GM23338 (cell line): ENCODE data around the gene KLHL1. TPM values are rescaled to one million over a fixed set of nuclear protein-coding genes. Genes with fewer than 3 reads are reported as not detected.

Experiments used
- ATAC-seq: fragments of 200-7000 bp; cut with Tn5 transposase; 3 replicates; pipeline ENCODE4 v1.9.1; 2020
- DNase-seq: peaks from one replicate; pipeline ENCODE4 v3.0.0-alpha.2; 2015; ENCODE audit warnings: low spot score
- H2AFZ ChIP-seq: fragments of 200-600 bp; sonication (generic); 2 replicates; pipeline ENCODE4 v1.8.0; 2016; ENCODE audit warnings: antibody characterized with exemption, mild to moderate bottlenecking, moderate library complexity
- H3F3A ChIP-seq: fragments of 200-600 bp; sonication (generic); replicated peaks from 2 replicates; pipeline ENCODE4 v1.8.0; 2017; ENCODE audit warnings: antibody characterized with exemption, mixed run types, low read depth
- H3K27ac ChIP-seq: fragments of 200-600 bp; sonication (generic); 2 replicates; pipeline ENCODE4 v1.6.1; 2016; ENCODE audit warnings: low read depth
- H3K27me3 ChIP-seq: fragments of 200-600 bp; sonication (generic); 2 replicates; pipeline ENCODE4 v1.8.0; 2016; ENCODE audit warnings: mild to moderate bottlenecking, mixed run types, moderate library complexity; ENCODE audit not compliant: insufficient read depth
- H3K36me3 ChIP-seq: fragments of 200-600 bp; sonication (generic); 2 replicates; pipeline ENCODE4 v1.8.0; 2016; ENCODE audit warnings: mild to moderate bottlenecking; ENCODE audit not compliant: insufficient read depth
- H3K4me1 ChIP-seq: fragments of 200-600 bp; sonication (generic); 2 replicates; pipeline ENCODE4 v1.8.0; 2016; ENCODE audit warnings: mild to moderate bottlenecking, moderate library complexity; ENCODE audit not compliant: insufficient read depth
- H3K4me2 ChIP-seq: fragments of 200-600 bp; sonication (generic); 2 replicates; pipeline ENCODE4 v1.7.1; 2017; ENCODE audit warnings: mixed run types
- H3K4me3 ChIP-seq: fragments of 200-600 bp; sonication (generic); 2 replicates; pipeline ENCODE4 v1.6.1; 2016; ENCODE audit warnings: mixed run types
- H3K79me2 ChIP-seq: fragments of 200-600 bp; sonication (generic); replicated peaks from 2 replicates; pipeline ENCODE4 v1.8.0; 2017; ENCODE audit warnings: mild to moderate bottlenecking; ENCODE audit not compliant: insufficient read depth
- H3K9me2 ChIP-seq: fragments of 200-600 bp; sonication (generic); 2 replicates; pipeline ENCODE4 v1.8.0; 2017; ENCODE audit not compliant: insufficient read depth
- H4K20me1 ChIP-seq: fragments of 200-600 bp; sonication (generic); replicated peaks from 2 replicates; pipeline ENCODE4 v1.8.0; 2017; ENCODE audit warnings: mild to moderate bottlenecking; ENCODE audit not compliant: insufficient read depth
- H3K27ac Mint-ChIP-seq: 2 replicates; pipeline ENCODE4 v1.8.0; 2020; ENCODE audit warnings: inconsistent platforms, mild to moderate bottlenecking, moderate library complexity, mixed read lengths
- H3K27me3 Mint-ChIP-seq: 3 replicates; pipeline ENCODE4 v1.8.0; 2022; ENCODE audit warnings: low read depth, mild to moderate bottlenecking, moderate library complexity, mixed read lengths, inconsistent platforms; ENCODE audit not compliant: insufficient read depth, poor library complexity
- H3K36me3 Mint-ChIP-seq: 3 replicates; pipeline ENCODE4 v1.8.0; 2021; ENCODE audit warnings: low read depth, mild to moderate bottlenecking, inconsistent platforms, moderate library complexity, mixed read lengths
- H3K4me1 Mint-ChIP-seq: 3 replicates; pipeline ENCODE4 v1.8.0; 2020; ENCODE audit warnings: mild to moderate bottlenecking, inconsistent platforms, mixed read lengths
- H3K4me3 Mint-ChIP-seq: 3 replicates; pipeline ENCODE4 v1.8.0; 2021; ENCODE audit warnings: moderate library complexity, mild to moderate bottlenecking, inconsistent platforms, mixed read lengths
- H3K9me3 Mint-ChIP-seq: 3 replicates; pipeline ENCODE4 v1.8.0; 2020; ENCODE audit warnings: moderate library complexity, mild to moderate bottlenecking, inconsistent platforms, mixed read lengths
- JUNB ChIP-seq: IDR thresholded peaks from one replicate; pipeline ENCODE4 v1.6.1; 2016; ENCODE audit warnings: antibody characterized with exemption; ENCODE audit not compliant: unreplicated experiment
- NANOG ChIP-seq: IDR thresholded peaks from 2 replicates; pipeline ENCODE4 v1.6.1; 2016; ENCODE audit warnings: antibody characterized with exemption, borderline replicate concordance
- POLR2AphosphoS5 ChIP-seq: IDR thresholded peaks from 2 replicates; pipeline ENCODE4 v1.6.1; 2016; ENCODE audit warnings: antibody characterized with exemption, low read depth
- STAT1 ChIP-seq: IDR thresholded peaks from one replicate; pipeline ENCODE4 v1.6.1; 2016; ENCODE audit warnings: antibody characterized with exemption; ENCODE audit not compliant: unreplicated experiment
- ZNF114 ChIP-seq: fragments of 250-450 bp; sonication (Bioruptor Pico); IDR thresholded peaks from 2 replicates; pipeline ENCODE4 v1.5.0; 2020; ENCODE audit warnings: mild to moderate bottlenecking, moderate library complexity
- ZNF331 ChIP-seq: fragments of 250-450 bp; sonication (Bioruptor Pico); IDR thresholded peaks from 2 replicates; pipeline ENCODE4 v1.5.0; 2020; ENCODE audit warnings: low read depth, mild to moderate bottlenecking, moderate library complexity
- ZNF462 ChIP-seq: fragments of 250-450 bp; sonication (Bioruptor Pico); IDR thresholded peaks from 2 replicates; pipeline ENCODE4 v1.5.0; 2020; ENCODE audit warnings: mild to moderate bottlenecking, moderate library complexity
- polyA plus RNA-seq: library from polyadenylated mRNA; unstranded; fragments of >200 nt; fragmentation: Nextera tagmentation; extraction: Ambion mirVana; gene quantifications from 2 replicates; pipeline ENCODE4 v1.2.1, GENCODE V29; 2016
- total RNA-seq: library from RNA; depleted of rRNA; stranded (reverse); fragments of >200 nt; shearing (Covaris generic); gene quantifications from 2 replicates; pipeline ENCODE4 v1.2.3, GENCODE V29; 2014

KLHL1 gene
- total and polyA plus RNA-seq, 2 experiments from 2014 or later = not detected

- TF ChIP-seq ZNF462 (CRISPR knock-in tag) (no peak), POLR2AphosphoS5 (no peak), ZNF331 (CRISPR knock-in tag) (no peak), NANOG (no peak), ZNF114 (no peak), STAT1 (no peak), JUNB (no peak)
Observed at GRCh38 chr13:70054572-70054971, 53.7 kb downstream of the KLHL1 start (continued).

GRCh38 chr13:70051531-70051930 is 56.7 kb downstream of the KLHL1 start:
- Histone ChIP-seq H3K4me1 (no peaks in the 10 kb centered on the region), H3K79me2 (no peaks in the 10 kb centered on the region), H3K9me2 (no peaks in the 10 kb centered on the region), H3K4me2 (no peak overlapping the region), H3K4me3 (no peak overlapping the region), H3K36me3 (no peaks in the 10 kb centered on the region), H2AFZ (no peak overlapping the region), H3F3A (no peaks in the 10 kb centered on the region), H3K27me3 (no peaks in the 10 kb centered on the region), H4K20me1 (no peaks in the 10 kb centered on the region), H3K27ac (no peak overlapping the region)
- ATAC-seq (no peak), DNase-seq (no peak)
- Mint-ChIP-seq H3K27ac (no peak overlapping the region), H3K36me3 (no peaks in the 10 kb centered on the region), H3K27me3 (no peaks in the 10 kb centered on the region), H3K4me3 (no peak overlapping the region), H3K9me3 (no peaks in the 10 kb centered on the region; the same call in 2 of the 3 replicates), H3K4me1 (peaks cover 2% of the 10 kb centered on the region; the same call in 2 of the 3 replicates)
- TF ChIP-seq ZNF114 (no peak), POLR2AphosphoS5 (no peak)
